GM23338 (cell line): Measurements from ENCODE around the gene CNGA4. TPM values are rescaled to one million over a fixed set of nuclear protein-coding genes. Genes with fewer than 3 reads are reported as not detected.
A peak's percentile ranks its signal among the peaks of the same experiment; 100 is the strongest.

Experiments used
- ATAC-seq: fragments of 200-7000 bp; cut with Tn5 transposase; 3 replicates; pipeline ENCODE4 v1.9.1; 2020
- DNase-seq: peaks from one replicate; pipeline ENCODE4 v3.0.0-alpha.2; 2015; ENCODE audit warnings: low spot score
- H2AFZ ChIP-seq: fragments of 200-600 bp; sonication (generic); 2 replicates; pipeline ENCODE4 v1.8.0; 2016; ENCODE audit warnings: antibody characterized with exemption, mild to moderate bottlenecking, moderate library complexity
- H3F3A ChIP-seq: fragments of 200-600 bp; sonication (generic); replicated peaks from 2 replicates; pipeline ENCODE4 v1.8.0; 2017; ENCODE audit warnings: antibody characterized with exemption, mixed run types, low read depth
- H3K27ac ChIP-seq: fragments of 200-600 bp; sonication (generic); 2 replicates; pipeline ENCODE4 v1.6.1; 2016; ENCODE audit warnings: low read depth
- H3K27me3 ChIP-seq: fragments of 200-600 bp; sonication (generic); 2 replicates; pipeline ENCODE4 v1.8.0; 2016; ENCODE audit warnings: mild to moderate bottlenecking, mixed run types, moderate library complexity; ENCODE audit not compliant: insufficient read depth
- H3K36me3 ChIP-seq: fragments of 200-600 bp; sonication (generic); 2 replicates; pipeline ENCODE4 v1.8.0; 2016; ENCODE audit warnings: mild to moderate bottlenecking; ENCODE audit not compliant: insufficient read depth
- H3K4me1 ChIP-seq: fragments of 200-600 bp; sonication (generic); 2 replicates; pipeline ENCODE4 v1.8.0; 2016; ENCODE audit warnings: mild to moderate bottlenecking, moderate library complexity; ENCODE audit not compliant: insufficient read depth
- H3K4me2 ChIP-seq: fragments of 200-600 bp; sonication (generic); 2 replicates; pipeline ENCODE4 v1.7.1; 2017; ENCODE audit warnings: mixed run types
- H3K4me3 ChIP-seq: fragments of 200-600 bp; sonication (generic); 2 replicates; pipeline ENCODE4 v1.6.1; 2016; ENCODE audit warnings: mixed run types
- H3K79me2 ChIP-seq: fragments of 200-600 bp; sonication (generic); replicated peaks from 2 replicates; pipeline ENCODE4 v1.8.0; 2017; ENCODE audit warnings: mild to moderate bottlenecking; ENCODE audit not compliant: insufficient read depth
- H3K9me2 ChIP-seq: fragments of 200-600 bp; sonication (generic); 2 replicates; pipeline ENCODE4 v1.8.0; 2017; ENCODE audit not compliant: insufficient read depth
- H4K20me1 ChIP-seq: fragments of 200-600 bp; sonication (generic); replicated peaks from 2 replicates; pipeline ENCODE4 v1.8.0; 2017; ENCODE audit warnings: mild to moderate bottlenecking; ENCODE audit not compliant: insufficient read depth
- H3K27ac Mint-ChIP-seq: 2 replicates; pipeline ENCODE4 v1.8.0; 2020; ENCODE audit warnings: inconsistent platforms, mild to moderate bottlenecking, moderate library complexity, mixed read lengths
- H3K27me3 Mint-ChIP-seq: 3 replicates; pipeline ENCODE4 v1.8.0; 2022; ENCODE audit warnings: low read depth, mild to moderate bottlenecking, moderate library complexity, mixed read lengths, inconsistent platforms; ENCODE audit not compliant: insufficient read depth, poor library complexity
- H3K36me3 Mint-ChIP-seq: 3 replicates; pipeline ENCODE4 v1.8.0; 2021; ENCODE audit warnings: low read depth, mild to moderate bottlenecking, inconsistent platforms, moderate library complexity, mixed read lengths
- H3K4me1 Mint-ChIP-seq: 3 replicates; pipeline ENCODE4 v1.8.0; 2020; ENCODE audit warnings: mild to moderate bottlenecking, inconsistent platforms, mixed read lengths
- H3K4me3 Mint-ChIP-seq: 3 replicates; pipeline ENCODE4 v1.8.0; 2021; ENCODE audit warnings: moderate library complexity, mild to moderate bottlenecking, inconsistent platforms, mixed read lengths
- H3K9me3 Mint-ChIP-seq: 3 replicates; pipeline ENCODE4 v1.8.0; 2020; ENCODE audit warnings: moderate library complexity, mild to moderate bottlenecking, inconsistent platforms, mixed read lengths
- CTCF ChIP-seq, 2 experiments: fragments of 200-600 bp in 1 of 2; sonication (generic) in 1 of 2; conservative IDR thresholded peaks; 2 replicates each; pipeline versions ENCODE4 v1.5.1 to v1.6.1; 2016 to 2017; ENCODE audit warnings: antibody characterized with exemption in 2 of 2, low read depth in 2 of 2, mild to moderate bottlenecking in 2 of 2, moderate library complexity in 1 of 2
- ETS1 ChIP-seq: IDR thresholded peaks from 2 replicates; pipeline ENCODE4 v1.6.1; 2016; ENCODE audit warnings: antibody characterized with exemption
- EZH2 ChIP-seq: fragments of 200-600 bp; sonication (generic); IDR thresholded peaks from one replicate; pipeline ENCODE4 v1.8.0; 2017; ENCODE audit warnings: antibody characterized with exemption, mild to moderate bottlenecking, low read depth; ENCODE audit not compliant: unreplicated experiment
- EZH2phosphoT487 ChIP-seq: fragments of 200-600 bp; sonication (generic); IDR thresholded peaks from one replicate; pipeline ENCODE4 v1.8.1; 2018; ENCODE audit warnings: antibody characterized with exemption; ENCODE audit not compliant: unreplicated experiment
- JUNB ChIP-seq: IDR thresholded peaks from one replicate; pipeline ENCODE4 v1.6.1; 2016; ENCODE audit warnings: antibody characterized with exemption; ENCODE audit not compliant: unreplicated experiment
- NANOG ChIP-seq: IDR thresholded peaks from 2 replicates; pipeline ENCODE4 v1.6.1; 2016; ENCODE audit warnings: antibody characterized with exemption, borderline replicate concordance
- POLR2AphosphoS5 ChIP-seq: IDR thresholded peaks from 2 replicates; pipeline ENCODE4 v1.6.1; 2016; ENCODE audit warnings: antibody characterized with exemption, low read depth
- STAT1 ChIP-seq: IDR thresholded peaks from one replicate; pipeline ENCODE4 v1.6.1; 2016; ENCODE audit warnings: antibody characterized with exemption; ENCODE audit not compliant: unreplicated experiment
- ZNF331 ChIP-seq: fragments of 250-450 bp; sonication (Bioruptor Pico); IDR thresholded peaks from 2 replicates; pipeline ENCODE4 v1.5.0; 2020; ENCODE audit warnings: low read depth, mild to moderate bottlenecking, moderate library complexity
- polyA plus RNA-seq: library from polyadenylated mRNA; unstranded; fragments of >200 nt; fragmentation: Nextera tagmentation; extraction: Ambion mirVana; gene quantifications from 2 replicates; pipeline ENCODE4 v1.2.1, GENCODE V29; 2016
- total RNA-seq: library from RNA; depleted of rRNA; stranded (reverse); fragments of >200 nt; shearing (Covaris generic); gene quantifications from 2 replicates; pipeline ENCODE4 v1.2.3, GENCODE V29; 2014
- TF ChIP-seq, protein P1 (sequence below): IDR thresholded peaks from one replicate; pipeline ENCODE4 v1.6.1; 2018; ENCODE audit warnings: antibody characterized with exemption; ENCODE audit not compliant: unreplicated experiment

Gene CNGA4
- total and polyA plus RNA-seq, 2 experiments from 2014 or later: 0.15 TPM; not detected in 1

- no peak for TF ChIP-seq ETS1
- peak; percentile 11 for TF ChIP-seq EZH2
Observed at GRCh38 chr11:6260207-6260726, 21.4 kb downstream of the CNGA4 start (continued).

DNA sequence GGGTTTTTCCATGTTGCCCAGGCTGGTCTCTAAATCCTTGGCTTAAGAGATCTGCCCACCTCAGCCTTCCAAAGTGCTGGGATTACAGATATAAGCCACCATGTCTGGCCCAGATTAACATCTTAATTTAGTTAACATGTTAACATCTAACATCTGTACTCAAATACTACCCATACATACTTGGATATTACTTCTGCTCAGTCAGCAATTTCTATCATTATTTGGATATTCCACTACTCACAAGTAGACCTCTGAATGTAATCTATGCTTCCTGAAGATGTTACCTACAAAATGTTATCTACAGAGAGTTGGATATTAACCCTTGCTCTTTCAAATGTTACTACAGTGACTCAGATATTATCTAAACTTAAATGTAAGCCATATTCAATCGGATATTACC is 24.8 kb downstream of the CNGA4 start:
- H3K9me3 Mint-ChIP-seq: no peaks in the 10 kb centered on the region
- TF ChIP-seq NANOG (no peak), EZH2 (no peak), EZH2phosphoT487 (no peak), POLR2AphosphoS5 (no peak), CTCF (conservative IDR thresholded peaks at IDR 0.05; ENCODE audit: low read depth in 2 of 2) (no peak), JUNB (no peak), ETS1 (no peak), STAT1 (no peak), ZNF331 (CRISPR knock-in tag) (no peak)
- TF ChIP-seq, protein P1, sequence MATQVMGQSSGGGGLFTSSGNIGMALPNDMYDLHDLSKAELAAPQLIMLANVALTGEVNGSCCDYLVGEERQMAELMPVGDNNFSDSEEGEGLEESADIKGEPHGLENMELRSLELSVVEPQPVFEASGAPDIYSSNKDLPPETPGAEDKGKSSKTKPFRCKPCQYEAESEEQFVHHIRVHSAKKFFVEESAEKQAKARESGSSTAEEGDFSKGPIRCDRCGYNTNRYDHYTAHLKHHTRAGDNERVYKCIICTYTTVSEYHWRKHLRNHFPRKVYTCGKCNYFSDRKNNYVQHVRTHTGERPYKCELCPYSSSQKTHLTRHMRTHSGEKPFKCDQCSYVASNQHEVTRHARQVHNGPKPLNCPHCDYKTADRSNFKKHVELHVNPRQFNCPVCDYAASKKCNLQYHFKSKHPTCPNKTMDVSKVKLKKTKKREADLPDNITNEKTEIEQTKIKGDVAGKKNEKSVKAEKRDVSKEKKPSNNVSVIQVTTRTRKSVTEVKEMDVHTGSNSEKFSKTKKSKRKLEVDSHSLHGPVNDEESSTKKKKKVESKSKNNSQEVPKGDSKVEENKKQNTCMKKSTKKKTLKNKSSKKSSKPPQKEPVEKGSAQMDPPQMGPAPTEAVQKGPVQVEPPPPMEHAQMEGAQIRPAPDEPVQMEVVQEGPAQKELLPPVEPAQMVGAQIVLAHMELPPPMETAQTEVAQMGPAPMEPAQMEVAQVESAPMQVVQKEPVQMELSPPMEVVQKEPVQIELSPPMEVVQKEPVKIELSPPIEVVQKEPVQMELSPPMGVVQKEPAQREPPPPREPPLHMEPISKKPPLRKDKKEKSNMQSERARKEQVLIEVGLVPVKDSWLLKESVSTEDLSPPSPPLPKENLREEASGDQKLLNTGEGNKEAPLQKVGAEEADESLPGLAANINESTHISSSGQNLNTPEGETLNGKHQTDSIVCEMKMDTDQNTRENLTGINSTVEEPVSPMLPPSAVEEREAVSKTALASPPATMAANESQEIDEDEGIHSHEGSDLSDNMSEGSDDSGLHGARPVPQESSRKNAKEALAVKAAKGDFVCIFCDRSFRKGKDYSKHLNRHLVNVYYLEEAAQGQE: no peak
- ATAC-seq: no peak

More for the DNA sequence above, 24.8 kb downstream of the CNGA4 start:
- peaks cover 9% of the 10 kb centered on the region for H3K27me3 Mint-ChIP-seq
- H3K36me3 Mint-ChIP-seq: no peaks in the 10 kb centered on the region
- H3K4me2 ChIP-seq: no peak overlapping the region
- no peaks in the 10 kb centered on the region for H3K79me2 ChIP-seq
- H3K4me1 ChIP-seq: peaks cover 8% of the 10 kb centered on the region
- no peak overlapping the region for H3K27ac Mint-ChIP-seq
- no peaks in the 10 kb centered on the region for H3K9me2 ChIP-seq
- no peaks in the 10 kb centered on the region for H3K36me3 ChIP-seq
- no peak overlapping the region for H2AFZ ChIP-seq
- H3K27me3 ChIP-seq: peaks cover 48% of the 10 kb centered on the region
- H3K27ac ChIP-seq: no peak overlapping the region
- H3K4me3 ChIP-seq: no peak overlapping the region
- no peak for DNase-seq
- H3K4me3 Mint-ChIP-seq: no peak overlapping the region
- no peaks in the 10 kb centered on the region for H4K20me1 ChIP-seq
- no peaks in the 10 kb centered on the region for H3K4me1 Mint-ChIP-seq
- H3F3A ChIP-seq: no peaks in the 10 kb centered on the region
